Measurements from ENCODE around the gene DYRK1A. TPM values are rescaled to one million over a fixed set of nuclear protein-coding genes. Genes with fewer than 3 reads are reported as not detected.

DYRK1A gene
- total RNA-seq, 4 donors from 2014 or later, result 76.5 to 105 (median 91.3) TPM

DNA sequence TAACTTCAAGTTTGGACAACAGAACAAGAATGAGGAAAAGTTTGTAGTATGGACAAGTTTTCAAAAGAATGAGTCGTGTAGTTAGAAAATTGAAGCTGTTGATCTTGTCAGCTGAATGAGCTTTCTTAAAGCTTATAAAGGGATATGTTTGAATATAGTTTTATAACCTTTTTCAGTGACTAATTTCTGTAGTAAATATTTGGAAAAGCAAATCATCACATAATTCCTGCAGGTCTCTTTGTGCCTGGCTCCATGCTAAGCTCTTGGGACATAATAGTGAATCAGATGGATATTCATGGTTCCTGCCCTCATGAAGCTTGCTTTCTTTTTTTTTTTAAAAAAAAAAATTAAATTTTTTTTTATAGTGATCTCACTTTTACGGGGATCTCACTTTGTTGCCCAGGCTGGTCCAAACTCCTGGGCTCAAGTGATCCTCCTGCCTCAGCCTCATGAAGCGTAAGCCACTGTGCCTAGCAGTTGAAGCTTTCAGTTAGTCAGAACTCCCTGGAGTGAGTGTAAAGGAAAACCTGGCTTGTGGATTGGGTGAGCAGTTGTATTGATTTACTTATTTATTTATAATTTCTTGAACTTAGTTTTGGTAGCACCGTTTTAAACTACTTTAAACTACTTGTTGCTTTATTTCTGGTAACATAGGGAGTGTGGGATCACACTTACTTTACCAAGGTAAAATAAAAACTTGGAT is 15.5 kb downstream of the DYRK1A start:
- WGBS, result 78% methylated on average over 4 of the region's 4 CpGs
- Histone ChIP-seq H3K27ac (no peak overlapping the region), H3K4me1 (peaks cover 45% of the 10 kb centered on the region), H3K27me3 (no peaks in the 10 kb centered on the region), H3K9me3 (no peaks in the 10 kb centered on the region), H3K36me3 (no peaks in the 10 kb centered on the region), H3K4me3 (no peak overlapping the region)
- no peak for TF ChIP-seq POLR2A (IDR thresholded peaks at IDR 0.05)
- TF ChIP-seq, protein P1, sequence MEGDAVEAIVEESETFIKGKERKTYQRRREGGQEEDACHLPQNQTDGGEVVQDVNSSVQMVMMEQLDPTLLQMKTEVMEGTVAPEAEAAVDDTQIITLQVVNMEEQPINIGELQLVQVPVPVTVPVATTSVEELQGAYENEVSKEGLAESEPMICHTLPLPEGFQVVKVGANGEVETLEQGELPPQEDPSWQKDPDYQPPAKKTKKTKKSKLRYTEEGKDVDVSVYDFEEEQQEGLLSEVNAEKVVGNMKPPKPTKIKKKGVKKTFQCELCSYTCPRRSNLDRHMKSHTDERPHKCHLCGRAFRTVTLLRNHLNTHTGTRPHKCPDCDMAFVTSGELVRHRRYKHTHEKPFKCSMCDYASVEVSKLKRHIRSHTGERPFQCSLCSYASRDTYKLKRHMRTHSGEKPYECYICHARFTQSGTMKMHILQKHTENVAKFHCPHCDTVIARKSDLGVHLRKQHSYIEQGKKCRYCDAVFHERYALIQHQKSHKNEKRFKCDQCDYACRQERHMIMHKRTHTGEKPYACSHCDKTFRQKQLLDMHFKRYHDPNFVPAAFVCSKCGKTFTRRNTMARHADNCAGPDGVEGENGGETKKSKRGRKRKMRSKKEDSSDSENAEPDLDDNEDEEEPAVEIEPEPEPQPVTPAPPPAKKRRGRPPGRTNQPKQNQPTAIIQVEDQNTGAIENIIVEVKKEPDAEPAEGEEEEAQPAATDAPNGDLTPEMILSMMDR (IDR thresholded peaks at IDR 0.05), result no peak
- no peak for TF ChIP-seq EP300 (IDR thresholded peaks at IDR 0.05)
- no peak for TF ChIP-seq POLR2AphosphoS5 (IDR thresholded peaks at IDR 0.05)
- DNase-seq (ENCODE audit: low spot score in 2 of 2), result no peak

DNA sequence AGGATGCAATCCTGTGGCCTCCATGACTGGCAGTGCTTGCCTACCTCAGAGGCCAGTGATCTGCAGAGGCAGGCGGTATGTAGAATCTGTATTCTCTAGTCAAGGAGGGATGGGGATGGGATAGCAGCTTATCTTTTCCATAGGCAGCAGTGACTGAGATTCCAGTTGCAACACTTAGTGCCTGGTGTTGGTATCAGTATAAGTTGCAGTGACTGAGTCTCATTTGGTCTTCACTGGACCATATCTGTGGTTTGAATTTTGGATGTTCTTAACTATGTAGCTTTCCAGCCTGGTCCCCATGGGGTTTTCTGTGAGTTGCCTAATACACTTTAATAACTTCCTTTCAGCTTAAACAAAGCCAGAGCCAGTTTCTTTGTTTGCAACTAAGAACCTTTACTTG is 16.5 kb downstream of the DYRK1A start:
- DNase-seq (ENCODE audit: low spot score in 2 of 2), result no peak
- no peaks in the 10 kb centered on the region for H3K9me3 ChIP-seq
- no peak overlapping the region for H3K27ac ChIP-seq
- H3K4me1 ChIP-seq, result peaks cover 47% of the 10 kb centered on the region
- WGBS, result 63% methylated on average over 1 of the region's 1 CpG
- H3K27me3 ChIP-seq, result no peaks in the 10 kb centered on the region
- TF ChIP-seq POLR2A (IDR thresholded peaks at IDR 0.05) (no peak), POLR2AphosphoS5 (IDR thresholded peaks at IDR 0.05) (no peak), EP300 (IDR thresholded peaks at IDR 0.05) (no peak)
- TF ChIP-seq, protein P1 (IDR thresholded peaks at IDR 0.05), result no peak
- no peaks in the 10 kb centered on the region for H3K36me3 ChIP-seq
- no peak overlapping the region for H3K4me3 ChIP-seq

DNA sequence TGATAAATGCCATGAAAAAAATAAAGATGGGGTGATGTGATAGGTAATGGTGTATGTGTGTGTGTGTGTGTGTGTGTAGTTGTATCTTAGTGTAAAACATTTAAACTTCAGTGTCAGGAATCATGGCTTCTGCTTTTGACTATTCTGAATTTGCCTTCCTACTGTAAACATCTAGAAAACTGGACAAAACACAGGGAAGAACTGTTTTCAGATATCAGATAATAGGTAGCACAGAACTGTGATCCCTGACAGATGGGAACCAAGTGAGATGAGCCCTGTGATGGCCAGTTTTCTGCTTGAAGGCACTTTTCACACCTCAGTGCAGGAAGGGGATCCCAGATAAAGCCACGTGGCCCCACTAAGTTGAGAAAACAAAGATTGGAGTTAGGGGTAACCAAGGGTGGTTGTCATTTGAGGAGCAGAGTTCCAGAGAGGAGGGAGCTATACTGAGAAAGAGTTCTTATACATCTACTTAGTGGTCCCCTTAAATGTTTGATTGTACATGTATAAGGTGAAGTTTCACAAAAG is 17.3 kb downstream of the DYRK1A start:
- Histone ChIP-seq H3K4me1 (peaks cover 46% of the 10 kb centered on the region), H3K27ac (no peak overlapping the region), H3K27me3 (no peaks in the 10 kb centered on the region), H3K9me3 (no peaks in the 10 kb centered on the region), H3K36me3 (no peaks in the 10 kb centered on the region), H3K4me3 (no peak overlapping the region)
- no peak for DNase-seq (ENCODE audit: low spot score in 2 of 2)
- TF ChIP-seq POLR2A (IDR thresholded peaks at IDR 0.05), result no peak
- TF ChIP-seq, protein P1 (IDR thresholded peaks at IDR 0.05), result no peak
- no peak for TF ChIP-seq EP300 (IDR thresholded peaks at IDR 0.05)
- no peak for TF ChIP-seq POLR2AphosphoS5 (IDR thresholded peaks at IDR 0.05)
- WGBS, result 89% methylated on average over 1 of the region's 1 CpG

DNA sequence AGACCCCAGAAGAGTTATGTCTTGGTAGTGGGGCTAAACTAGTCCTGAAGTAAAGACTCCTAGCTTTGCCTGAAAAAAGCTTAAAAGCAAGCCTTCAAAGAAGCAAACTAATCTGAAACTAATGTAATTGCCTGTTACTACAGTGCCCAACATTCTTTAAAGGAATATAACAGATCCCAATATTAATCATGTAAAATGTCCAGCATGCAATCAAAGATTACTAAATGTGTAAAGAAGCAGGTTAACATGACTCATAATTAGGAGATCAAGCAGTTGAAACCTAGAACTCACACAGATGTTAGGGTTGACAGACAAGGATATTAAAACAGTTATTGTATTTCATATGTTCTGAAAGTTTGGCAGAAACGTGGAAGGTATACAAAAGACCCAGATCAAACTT is 17.8 kb downstream of the DYRK1A start:
- no peak for DNase-seq (ENCODE audit: low spot score in 2 of 2)
- TF ChIP-seq POLR2A (IDR thresholded peaks at IDR 0.05) (no peak), POLR2AphosphoS5 (IDR thresholded peaks at IDR 0.05) (no peak), EP300 (IDR thresholded peaks at IDR 0.05) (no peak)
- TF ChIP-seq, protein P1 (IDR thresholded peaks at IDR 0.05), result no peak
- WGBS, result 94% methylated on average over 1 of the region's 1 CpG
- Histone ChIP-seq H3K36me3 (no peaks in the 10 kb centered on the region), H3K27ac (no peak overlapping the region), H3K9me3 (no peaks in the 10 kb centered on the region), H3K27me3 (no peaks in the 10 kb centered on the region), H3K4me1 (peaks cover 51% of the 10 kb centered on the region), H3K4me3 (no peak overlapping the region)

DNA sequence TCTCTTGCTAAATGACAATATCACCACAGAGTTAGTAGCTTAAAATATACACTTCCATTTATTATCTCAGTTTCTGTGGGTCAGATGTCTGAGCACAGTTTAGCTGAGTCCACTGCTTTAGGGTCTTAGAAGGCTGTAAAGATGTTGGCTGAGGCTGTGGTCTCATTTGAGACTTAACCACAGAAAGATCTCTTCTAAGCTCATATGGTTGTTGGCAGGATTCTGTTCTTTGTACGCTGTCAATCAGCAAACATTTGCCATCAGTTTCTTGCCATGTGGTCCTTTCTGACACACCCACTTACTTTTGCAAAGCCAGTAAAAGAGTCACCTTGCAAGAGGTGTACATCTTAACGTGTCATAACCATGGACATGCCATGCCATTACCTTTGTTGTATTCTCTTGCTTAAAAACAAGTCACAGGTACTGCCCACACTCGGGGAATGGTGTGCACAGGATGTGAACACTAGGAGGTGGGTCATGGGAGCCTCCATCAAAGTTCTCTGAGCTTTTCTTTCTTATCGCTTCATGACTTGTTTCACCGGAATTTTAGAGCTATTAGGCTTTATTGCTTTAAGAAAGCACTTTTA is 18.7 kb downstream of the DYRK1A start:
- TF ChIP-seq POLR2A (IDR thresholded peaks at IDR 0.05) (no peak), EP300 (IDR thresholded peaks at IDR 0.05) (no peak), POLR2AphosphoS5 (IDR thresholded peaks at IDR 0.05) (no peak)
- TF ChIP-seq, protein P1 (IDR thresholded peaks at IDR 0.05), result no peak
- Histone ChIP-seq H3K36me3 (no peaks in the 10 kb centered on the region), H3K27me3 (no peaks in the 10 kb centered on the region), H3K9me3 (no peaks in the 10 kb centered on the region), H3K4me3 (no peak overlapping the region), H3K27ac (no peak overlapping the region), H3K4me1 (peaks cover 52% of the 10 kb centered on the region)
- DNase-seq (ENCODE audit: low spot score in 2 of 2), result no peak
- WGBS, result 91% methylated on average over 5 of the region's 5 CpGs

Data from suprapubic skin (tissue), 4 donors.